Measurements from ENCODE around the gene NAXD.

NAXD gene

DNA sequence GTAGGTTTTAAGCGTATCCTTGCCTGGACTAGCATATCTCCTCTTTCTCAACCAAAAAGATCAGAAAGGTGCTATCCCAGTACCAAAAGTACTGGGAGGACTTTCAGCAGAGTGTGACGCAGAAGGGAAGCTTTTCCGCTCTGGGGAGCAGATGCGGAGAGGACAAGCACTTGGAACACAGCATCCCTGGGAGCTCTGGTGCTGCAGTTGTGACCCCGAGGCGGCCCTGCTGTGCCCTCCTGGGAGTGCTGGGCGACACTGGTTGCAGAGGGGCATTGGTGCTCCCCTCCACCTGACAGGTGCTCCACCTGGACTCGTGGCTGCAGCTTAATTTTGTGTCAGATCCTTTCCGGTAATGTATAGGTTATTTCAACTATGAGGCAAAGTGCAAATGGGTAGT lies 3.4 kb downstream of the NAXD start:
- Histone ChIP-seq H3K36me3 (no peaks in the 10 kb centered on the region), H3K9me3 (no peaks in the 10 kb centered on the region), H3K4me3 (ENCODE audit: low read depth in 1 of 2, low read length in 1 of 2) (no peak overlapping the region), H3K4me1 (ENCODE audit: control insufficient read depth in 1 of 2, insufficient read depth in 1 of 2, low read depth in 1 of 2, low read length in 1 of 2) (peaks cover 16% of the 10 kb centered on the region in 2 experiments), H3K27me3 (peaks cover 44% of the 10 kb centered on the region), H3K27ac (no peak overlapping the region)
- TF ChIP-seq, protein P1, sequence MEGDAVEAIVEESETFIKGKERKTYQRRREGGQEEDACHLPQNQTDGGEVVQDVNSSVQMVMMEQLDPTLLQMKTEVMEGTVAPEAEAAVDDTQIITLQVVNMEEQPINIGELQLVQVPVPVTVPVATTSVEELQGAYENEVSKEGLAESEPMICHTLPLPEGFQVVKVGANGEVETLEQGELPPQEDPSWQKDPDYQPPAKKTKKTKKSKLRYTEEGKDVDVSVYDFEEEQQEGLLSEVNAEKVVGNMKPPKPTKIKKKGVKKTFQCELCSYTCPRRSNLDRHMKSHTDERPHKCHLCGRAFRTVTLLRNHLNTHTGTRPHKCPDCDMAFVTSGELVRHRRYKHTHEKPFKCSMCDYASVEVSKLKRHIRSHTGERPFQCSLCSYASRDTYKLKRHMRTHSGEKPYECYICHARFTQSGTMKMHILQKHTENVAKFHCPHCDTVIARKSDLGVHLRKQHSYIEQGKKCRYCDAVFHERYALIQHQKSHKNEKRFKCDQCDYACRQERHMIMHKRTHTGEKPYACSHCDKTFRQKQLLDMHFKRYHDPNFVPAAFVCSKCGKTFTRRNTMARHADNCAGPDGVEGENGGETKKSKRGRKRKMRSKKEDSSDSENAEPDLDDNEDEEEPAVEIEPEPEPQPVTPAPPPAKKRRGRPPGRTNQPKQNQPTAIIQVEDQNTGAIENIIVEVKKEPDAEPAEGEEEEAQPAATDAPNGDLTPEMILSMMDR (IDR thresholded peaks at IDR 0.05) = no peak

DNA sequence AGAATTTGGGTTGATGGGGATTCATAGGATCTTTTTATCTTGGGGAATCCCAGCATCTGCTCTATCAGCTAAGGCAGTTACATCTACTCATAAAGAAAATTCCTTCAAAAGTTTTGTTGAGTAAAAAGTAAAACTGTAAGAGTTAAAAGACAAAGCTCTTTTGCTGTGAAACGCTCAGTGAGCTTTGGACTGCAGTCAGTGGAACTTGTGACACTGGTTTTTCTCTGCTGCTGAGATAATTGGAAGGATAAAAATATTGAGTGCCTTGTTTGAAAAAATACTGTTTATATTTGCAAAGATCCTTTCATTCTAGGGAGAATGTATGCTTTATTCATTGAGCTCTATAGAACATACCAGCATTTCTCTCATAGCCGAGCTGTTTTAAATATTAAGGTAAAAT lies 5.3 kb downstream of the NAXD start:
- peaks cover 12% of the 10 kb centered on the region in 2 experiments for H3K4me1 ChIP-seq (ENCODE audit: control insufficient read depth in 1 of 2, insufficient read depth in 1 of 2, low read depth in 1 of 2, low read length in 1 of 2)

DNA sequence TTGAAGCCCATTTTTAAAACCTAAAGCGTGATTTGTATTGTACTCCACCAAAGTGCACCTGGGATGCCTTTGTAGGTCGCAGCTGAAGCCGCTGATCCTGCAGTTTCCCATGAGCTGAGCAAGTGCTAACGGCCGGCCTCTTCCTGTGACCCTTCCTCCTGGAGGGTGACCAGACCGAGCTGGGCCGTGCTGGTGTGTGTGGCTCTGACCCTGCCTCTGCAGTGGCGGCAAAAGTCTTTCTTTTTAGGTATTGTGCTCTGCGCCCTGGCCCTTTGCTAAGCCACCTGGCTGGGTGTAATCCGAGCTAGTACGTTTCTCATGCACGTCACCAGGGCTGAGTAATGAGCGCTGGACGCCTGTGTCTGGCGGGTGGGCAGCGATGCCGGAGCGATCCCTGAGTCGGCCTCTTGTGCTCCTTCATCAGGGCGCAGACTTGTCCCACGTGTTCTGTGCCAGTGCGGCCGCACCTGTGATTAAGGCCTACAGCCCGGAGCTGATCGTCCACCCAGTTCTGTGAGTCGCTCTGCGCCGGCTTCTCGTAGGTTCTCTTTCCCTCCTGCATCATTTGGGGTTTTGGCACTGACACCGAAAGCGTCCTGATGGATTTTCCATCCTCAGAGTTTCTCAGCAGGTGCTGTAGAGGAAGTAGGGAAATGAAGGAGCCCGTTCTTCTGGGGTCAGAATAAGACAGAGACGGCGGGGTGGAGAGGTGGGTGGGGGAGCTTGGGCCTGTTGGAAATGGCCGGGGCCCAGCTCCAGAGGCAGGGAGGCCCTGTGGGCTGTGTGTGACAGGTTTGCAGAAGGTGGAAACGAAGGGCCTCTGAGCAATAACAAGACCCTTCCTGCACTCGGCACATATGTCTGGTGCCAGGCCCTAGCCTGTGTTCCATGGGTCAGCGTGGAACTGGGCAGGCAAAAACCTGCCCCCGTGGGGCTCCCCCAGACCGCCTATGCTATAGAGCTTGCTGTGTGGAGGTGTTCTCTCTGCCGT lies 9.7 kb downstream of the NAXD start:
- Histone ChIP-seq H3K36me3 (no peaks in the 10 kb centered on the region), H3K27ac (no peak overlapping the region), H3K4me3 (ENCODE audit: low read depth in 1 of 2, low read length in 1 of 2) (no peak overlapping the region), H3K27me3 (no peaks in the 10 kb centered on the region), H3K4me1 (ENCODE audit: control insufficient read depth in 1 of 2, insufficient read depth in 1 of 2, low read depth in 1 of 2, low read length in 1 of 2) (no peaks in the 10 kb centered on the region), H3K9me3 (no peaks in the 10 kb centered on the region)
- TF ChIP-seq, protein P1 (IDR thresholded peaks at IDR 0.05) = no peak

More for the DNA sequence above, 5.3 kb downstream of the NAXD start:
- peaks cover 27% of the 10 kb centered on the region for H3K27me3 ChIP-seq
- no peak overlapping the region for H3K4me3 ChIP-seq (ENCODE audit: low read depth in 1 of 2, low read length in 1 of 2)
- no peak overlapping the region for H3K27ac ChIP-seq
- H3K36me3 ChIP-seq = no peaks in the 10 kb centered on the region
- H3K9me3 ChIP-seq = no peaks in the 10 kb centered on the region
- TF ChIP-seq, protein P1 (IDR thresholded peaks at IDR 0.05) = no peak

DNA sequence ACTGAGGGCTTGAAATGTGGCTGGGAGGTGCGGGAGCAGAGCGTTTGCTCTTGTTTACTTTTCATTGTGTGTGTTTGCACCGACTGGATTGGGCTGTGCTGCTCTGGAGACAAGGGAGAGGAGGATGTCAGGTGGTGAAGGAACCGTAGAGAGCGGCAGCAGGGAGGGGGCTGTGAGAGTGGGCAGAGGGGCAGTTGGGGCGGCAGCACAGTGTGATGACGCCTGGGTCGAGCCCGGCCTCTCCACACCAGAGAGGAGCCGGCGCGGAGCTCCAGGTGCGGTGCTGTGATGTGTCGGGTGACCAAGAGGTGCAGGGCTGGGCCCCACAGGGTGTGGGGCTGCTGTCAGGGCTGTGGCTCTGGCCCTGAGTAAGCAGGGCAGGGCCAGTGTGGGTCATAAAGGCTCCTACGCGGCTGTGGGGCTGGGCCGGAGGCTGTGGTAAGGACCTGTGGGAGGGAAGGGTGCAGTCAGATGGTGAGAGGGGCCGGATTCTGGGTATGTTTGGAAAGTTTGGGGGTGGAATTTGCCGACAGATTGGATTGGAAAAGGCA lies 10.5 kb downstream of the NAXD start:
- no peaks in the 10 kb centered on the region for H3K27me3 ChIP-seq
- no peaks in the 10 kb centered on the region for H3K4me1 ChIP-seq (ENCODE audit: control insufficient read depth in 1 of 2, insufficient read depth in 1 of 2, low read depth in 1 of 2, low read length in 1 of 2)
- TF ChIP-seq, protein P1 (IDR thresholded peaks at IDR 0.05) = no peak
- no peaks in the 10 kb centered on the region for H3K9me3 ChIP-seq
- H3K27ac ChIP-seq = no peak overlapping the region
- no peak overlapping the region for H3K4me3 ChIP-seq (ENCODE audit: low read depth in 1 of 2, low read length in 1 of 2)
- no peaks in the 10 kb centered on the region for H3K36me3 ChIP-seq

DNA sequence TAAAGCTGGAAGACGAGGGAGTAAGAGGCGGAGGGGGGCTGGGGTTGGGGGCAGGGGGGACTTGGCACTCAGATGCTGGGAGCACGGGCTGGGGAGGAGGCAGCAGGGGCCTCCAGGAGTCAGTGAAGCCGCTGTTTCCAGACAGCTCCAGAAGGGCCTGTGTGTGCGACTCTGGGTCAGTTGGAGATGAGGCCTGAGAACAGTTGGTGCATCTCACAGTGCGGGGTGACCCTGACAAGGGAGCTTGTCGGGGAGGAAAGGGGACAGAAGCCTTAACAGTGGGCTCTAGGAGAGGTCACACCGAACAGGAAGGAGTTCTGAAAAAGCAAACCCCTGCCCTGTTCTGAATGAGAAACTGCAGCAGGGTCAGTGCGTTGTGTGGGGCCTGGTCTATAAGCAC lies 11.2 kb downstream of the NAXD start:
- H3K9me3 ChIP-seq = no peaks in the 10 kb centered on the region
- H3K27ac ChIP-seq = no peak overlapping the region
- H3K4me3 ChIP-seq (ENCODE audit: low read depth in 1 of 2, low read length in 1 of 2) = no peak overlapping the region
- H3K4me1 ChIP-seq (ENCODE audit: control insufficient read depth in 1 of 2, insufficient read depth in 1 of 2, low read depth in 1 of 2, low read length in 1 of 2) = no peaks in the 10 kb centered on the region
- TF ChIP-seq, protein P1 (IDR thresholded peaks at IDR 0.05) = no peak
- no peaks in the 10 kb centered on the region for H3K27me3 ChIP-seq
- no peaks in the 10 kb centered on the region for H3K36me3 ChIP-seq
